PC-9 (cell line): ENCODE data around the gene BAIAP2. TPM values are rescaled to one million over a fixed set of nuclear protein-coding genes. Genes with fewer than 3 reads are reported as not detected.

Experiments used
- BruUV-seq: library from RNA; stranded (reverse); fragments of 400-500 nt; replicated peaks from 2 replicates; lab custom pipeline; 2021; lab: Mats Ljungman, UMichigan
- CTCF ChIA-PET: fragments of 300-600 bp; sonication (Branson Sonifier 250); formaldehyde crosslinking; loops from one replicate; lab custom pipeline; 2022; ENCODE audit warnings: antibody characterized with exemption; lab: Charles Lee
- POLR2A ChIA-PET: fragments of 300-600 bp; sonication (Branson Sonifier 250); formaldehyde crosslinking; loops from one replicate; lab custom pipeline; 2022; ENCODE audit warnings: antibody characterized with exemption; ENCODE audit not compliant: unreplicated experiment; lab: Charles Lee
- DNase-seq, 2 experiments: peaks; one replicate each; pipeline versions ENCODE4 v3.0.0 to v3.0.0-alpha.2; 2015 to 2022; ENCODE audit warnings: mixed read lengths in 1 of 2
- H2AFZ ChIP-seq: fragments of 200-600 bp; sonication (generic); 2 replicates; pipeline ENCODE4 v1.8.1; 2017; ENCODE audit warnings: antibody characterized with exemption
- H3F3A ChIP-seq: fragments of 200-600 bp; sonication (generic); 2 replicates; pipeline ENCODE4 v1.8.1; 2017; ENCODE audit warnings: antibody characterized with exemption, mild to moderate bottlenecking, low read depth; ENCODE audit not compliant: insufficient read depth
- H3K27ac ChIP-seq: fragments of 200-600 bp; sonication (generic); 2 replicates; pipeline ENCODE4 v1.6.1; 2016; ENCODE audit warnings: mixed run types
- H3K27me3 ChIP-seq: fragments of 200-600 bp; sonication (generic); 2 replicates; pipeline ENCODE4 v1.6.1; 2016; ENCODE audit warnings: low read depth, mixed run types; ENCODE audit not compliant: insufficient read depth
- H3K36me3 ChIP-seq: fragments of 200-600 bp; sonication (generic); 2 replicates; pipeline ENCODE4 v1.6.1; 2016; ENCODE audit warnings: low read depth, mixed run types
- H3K4me1 ChIP-seq: fragments of 200-600 bp; sonication (generic); replicated peaks from 2 replicates; pipeline ENCODE4 v1.6.1; 2016; ENCODE audit warnings: mixed run types; ENCODE audit not compliant: insufficient read depth
- H3K4me2 ChIP-seq: fragments of 200-600 bp; sonication (generic); 2 replicates; pipeline ENCODE4 v1.6.1; 2017; ENCODE audit warnings: mixed run types
- H3K4me3 ChIP-seq: fragments of 200-600 bp; sonication (generic); 2 replicates; pipeline ENCODE4 v1.6.1; 2016; ENCODE audit warnings: mixed run types
- H3K79me2 ChIP-seq: fragments of 200-600 bp; sonication (generic); 2 replicates; pipeline ENCODE4 v1.6.1; 2017; ENCODE audit warnings: low read depth, mixed run types
- H3K9me2 ChIP-seq: fragments of 200-600 bp; sonication (generic); 2 replicates; pipeline ENCODE4 v1.8.1; 2017; ENCODE audit warnings: mild to moderate bottlenecking; ENCODE audit not compliant: insufficient read depth
- H3K9me3 ChIP-seq: fragments of 200-600 bp; sonication (generic); 2 replicates; pipeline ENCODE4 v1.8.1; 2016; ENCODE audit warnings: low read depth; ENCODE audit not compliant: insufficient read depth
- H4K20me1 ChIP-seq: fragments of 200-600 bp; sonication (generic); 2 replicates; pipeline ENCODE4 v1.8.1; 2017; ENCODE audit not compliant: insufficient read depth
- CTCF ChIP-seq: fragments of 200-600 bp; sonication (generic); conservative IDR thresholded peaks from 2 replicates; pipeline ENCODE4 v1.6.1; 2017; ENCODE audit warnings: mixed run types, antibody characterized with exemption, mild to moderate bottlenecking, moderate library complexity
- EZH2 ChIP-seq: fragments of 200-600 bp; sonication (generic); IDR thresholded peaks from 2 replicates; pipeline ENCODE4 v1.8.0; 2017; ENCODE audit warnings: antibody characterized with exemption, low read depth
- intact Hi-C: fragments of 100-400 bp; cut with micrococcal nuclease; formaldehyde crosslinking; loops from one replicate; pipeline ENCODE4 v1.10.0; 2022; ENCODE audit not compliant: unreplicated experiment
- total RNA-seq: library from RNA; stranded (reverse); gene quantifications from 2 replicates; pipeline ENCODE4 v1.2.3, GENCODE V29; 2021

Gene BAIAP2
- total RNA-seq, 1 experiment from 2014 or later = 125 TPM

DNA sequence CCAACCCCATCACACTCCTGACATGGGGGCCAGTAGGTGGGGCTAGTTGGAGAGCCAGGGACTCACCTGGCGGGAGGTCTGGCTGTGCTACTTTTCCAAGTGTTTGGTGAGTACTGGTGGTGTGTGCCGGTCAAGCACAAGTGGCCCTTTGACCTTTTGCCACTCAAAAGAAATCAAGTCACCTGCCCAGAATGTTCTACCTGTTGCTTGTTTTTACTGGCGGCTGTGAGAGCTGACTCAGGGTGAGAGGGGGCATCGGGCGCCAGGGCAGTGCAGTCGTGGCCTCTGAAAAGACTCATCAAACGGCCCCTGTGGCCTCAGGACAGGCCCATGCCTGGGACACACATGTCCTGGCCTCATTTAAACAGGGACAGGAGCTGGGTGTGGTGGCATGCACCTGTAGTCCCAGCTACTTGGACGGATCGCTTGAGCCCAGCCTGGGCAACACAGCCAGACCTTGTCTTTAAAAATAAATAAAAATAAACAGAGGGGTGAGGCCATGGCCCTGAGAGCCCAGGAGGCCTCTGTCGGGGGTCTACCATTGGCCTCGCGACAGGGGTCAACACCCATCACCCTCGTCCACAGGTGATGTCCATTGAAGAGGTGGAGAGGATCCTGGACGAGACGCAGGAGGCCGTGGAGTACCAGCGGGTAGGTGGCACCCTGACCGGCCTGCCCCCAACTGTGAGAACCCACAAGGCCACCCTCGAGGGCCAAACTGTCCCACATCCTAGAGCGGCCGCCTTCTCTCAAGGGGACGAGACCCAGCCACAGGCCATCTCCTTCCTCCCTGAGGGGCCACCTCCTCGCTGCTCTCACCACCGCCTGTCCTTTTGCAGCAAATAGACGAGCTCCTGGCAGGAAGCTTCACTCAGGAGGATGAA is 38.3 kb upstream of the BAIAP2 start:
- Histone ChIP-seq H3K4me1 (peaks cover 5% of the 10 kb centered on the region; the same call in 1 of the 2 replicates), H3K79me2 (no peaks in the 10 kb centered on the region), H3F3A (no peaks in the 10 kb centered on the region), H2AFZ (no peak overlapping the region), H3K4me3 (no peak overlapping the region), H3K27me3 (no peaks in the 10 kb centered on the region), H4K20me1 (no peaks in the 10 kb centered on the region), H3K9me3 (no peaks in the 10 kb centered on the region), H3K9me2 (no peaks in the 10 kb centered on the region), H3K36me3 (no peaks in the 10 kb centered on the region), H3K4me2 (no peak overlapping the region), H3K27ac (no peak overlapping the region)
- no peak for DNase-seq
- ChIA-PET CTCF (interaction anchor here (0.6 kb wide), 1 partner anchor 40 kb away, joined by 3 read pairs; no protein-coding TSS in a partner anchor), POLR2A (no interaction called here)
- BruUV-seq = no TSS peak
- no peak for TF ChIP-seq CTCF
- no peak for TF ChIP-seq EZH2
- intact Hi-C loops = no loop called here

DNA sequence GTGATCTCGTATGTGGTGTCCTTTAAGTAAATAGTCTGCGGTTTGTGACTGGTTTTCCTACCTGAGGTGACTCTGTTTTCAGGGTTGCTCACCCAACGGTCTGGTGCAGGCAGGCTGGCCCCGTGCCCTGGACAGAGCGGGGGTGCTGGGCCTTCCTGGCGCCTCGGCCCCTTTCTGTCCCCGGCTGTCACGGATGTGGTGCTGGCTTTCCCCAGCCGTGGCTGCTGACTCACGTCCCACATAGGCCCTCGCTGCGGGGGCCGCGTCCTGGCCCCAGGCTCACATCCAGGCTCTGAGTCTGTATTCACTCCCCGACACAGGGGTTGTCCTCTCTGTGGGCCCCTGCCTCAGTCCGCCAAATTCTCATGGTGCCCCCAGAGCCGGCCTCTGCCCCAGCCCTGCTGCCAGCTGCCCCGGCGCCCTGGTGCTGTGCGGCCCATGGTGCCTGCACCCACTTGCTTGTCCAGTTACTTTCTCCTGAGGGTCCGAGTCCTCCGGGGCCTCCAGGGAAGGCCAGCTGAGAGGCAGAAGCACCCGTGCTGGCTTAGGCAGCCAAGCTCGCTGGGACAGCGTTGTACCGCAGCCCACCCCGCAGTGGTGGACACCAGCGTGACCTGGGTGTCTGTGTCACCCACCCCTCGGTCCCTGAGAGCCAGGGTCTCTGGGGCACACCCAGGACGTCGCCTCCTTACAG is 37.4 kb upstream of the BAIAP2 start:
- H2AFZ ChIP-seq = no peak overlapping the region
- ChIA-PET CTCF (no interaction called here), POLR2A (no interaction called here)

More for the DNA sequence above, 37.4 kb upstream of the BAIAP2 start:
- H3K36me3 ChIP-seq = no peaks in the 10 kb centered on the region
- H3K9me3 ChIP-seq = no peaks in the 10 kb centered on the region
- intact Hi-C loops = no loop called here
- H3K4me2 ChIP-seq = no peak overlapping the region
- no peaks in the 10 kb centered on the region for H3K9me2 ChIP-seq
- H4K20me1 ChIP-seq = no peaks in the 10 kb centered on the region
- H3K4me3 ChIP-seq = no peak overlapping the region
- H3F3A ChIP-seq = no peaks in the 10 kb centered on the region
- no peaks in the 10 kb centered on the region for H3K27me3 ChIP-seq
- no TSS peak for BruUV-seq
- no peaks in the 10 kb centered on the region for H3K79me2 ChIP-seq
- H3K27ac ChIP-seq = no peak overlapping the region
- DNase-seq = no peak
- no peak for TF ChIP-seq CTCF
- H3K4me1 ChIP-seq = peaks cover 5% of the 10 kb centered on the region; the same call in 1 of the 2 replicates
